ENCODE data around the gene LCE3D. TPM values are rescaled to one million over a fixed set of nuclear protein-coding genes. Genes with fewer than 3 reads are reported as not detected.
"Not testable (repeated sequence)": the region's sequence is repeated elsewhere in the genome, so short reads cannot be mapped to it uniquely, and the experiment has no call there.

Gene LCE3D, protein sequence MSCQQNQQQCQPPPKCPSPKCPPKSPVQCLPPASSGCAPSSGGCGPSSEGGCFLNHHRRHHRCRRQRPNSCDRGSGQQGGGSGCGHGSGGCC
- total RNA-seq: not detected

DNA sequence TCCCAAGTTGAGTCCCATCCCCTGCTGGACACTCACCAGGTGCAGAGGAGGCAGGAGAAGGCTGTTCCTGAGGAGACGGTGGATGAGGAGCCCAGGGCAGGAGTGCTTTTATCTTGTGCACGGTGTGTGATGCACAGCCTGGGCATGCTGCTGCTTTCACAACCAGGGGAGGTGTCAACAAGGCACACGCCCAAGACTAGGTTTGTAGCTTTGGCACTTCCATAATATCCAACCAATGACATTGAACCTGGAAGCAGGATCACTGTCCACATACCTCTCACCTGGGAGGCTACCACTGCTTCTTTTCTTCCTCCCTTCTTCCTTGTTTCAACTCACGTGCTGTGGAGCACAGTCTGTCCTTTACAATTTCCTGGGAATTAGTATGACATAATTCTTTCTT, at the start of gene LCE3D:
LCE3D (minus strand) TSS at position 84 of the 400 bp plus-strand sequence. CDS start 580 bp downstream, outside the sequence.
- DNase-seq (ENCODE audit: low spot score): no peak

DNA sequence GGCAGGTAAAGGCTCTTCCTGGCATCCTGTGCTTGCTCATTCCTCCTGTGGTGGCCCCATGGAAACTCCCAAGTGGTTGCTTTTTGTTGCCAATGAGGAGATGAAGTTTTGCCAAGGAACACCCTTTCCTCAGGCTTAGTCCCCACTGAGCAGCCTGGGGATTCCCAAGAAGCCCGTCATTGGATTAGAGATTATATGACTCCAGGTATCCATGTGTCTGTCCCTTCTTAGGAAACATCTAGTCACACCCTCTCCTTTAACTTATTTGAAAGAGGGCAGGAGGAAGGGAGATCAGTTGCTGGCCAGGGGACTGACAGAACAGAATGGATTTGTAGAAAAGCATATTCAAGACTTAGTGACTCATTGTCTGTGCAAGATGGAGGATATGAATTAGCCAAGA, 46.4 kb upstream of the LCE3D start:
- DNase-seq (ENCODE audit: low spot score): no peak

- DNase-seq (ENCODE audit: low spot score): no peak
Observed at GRCh38 chr1:152623203-152623844, 43.0 kb upstream of the LCE3D start.

- DNase-seq (ENCODE audit: low spot score): no peak
Observed at GRCh38 chr1:152622803-152623202, 42.5 kb upstream of the LCE3D start, which contains the start of gene LCE3A. Gene LCE3A (minus strand): TSS chr1:152623103. CDS start chr1:152623103, 0 bp downstream.

DNA sequence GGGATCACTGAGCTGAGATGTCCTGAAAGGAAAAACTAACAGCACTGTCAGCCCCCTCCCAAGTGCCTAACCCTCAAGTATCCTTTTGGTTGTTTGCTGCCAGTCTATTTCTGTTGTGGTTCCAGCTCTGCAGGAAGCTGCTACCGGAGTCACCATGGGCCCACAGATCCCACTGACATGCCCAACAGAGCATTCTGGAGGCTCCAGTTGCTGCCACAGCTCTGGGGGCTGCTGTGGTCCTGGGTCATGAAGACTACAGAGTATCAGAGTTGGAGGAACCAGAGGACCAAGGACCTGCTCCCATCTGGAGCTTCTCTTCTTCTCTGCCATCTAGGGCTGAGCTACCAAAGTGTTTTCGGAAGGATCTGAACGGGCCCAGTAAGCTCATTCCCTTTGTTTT, 41.7 kb upstream of the LCE3D start:
- DNase-seq (ENCODE audit: low spot score): no peak

- no peak for DNase-seq (ENCODE audit: low spot score)
Observed at GRCh38 chr1:152613511-152613910, 33.2 kb upstream of the LCE3D start, which contains the start of gene LCE3B. Gene LCE3B (plus strand): TSS chr1:152613811. CDS start chr1:152613811, 0 bp downstream.

- no peak for DNase-seq (ENCODE audit: low spot score)
Observed at GRCh38 chr1:152599934-152600333, 19.6 kb upstream of the LCE3D start, which contains the start of gene LCE3C. Gene LCE3C (plus strand): TSS chr1:152600234. CDS start chr1:152600732, 498 bp downstream.

GRCh38 chr1:152596986-152597385, 16.7 kb upstream of the LCE3D start:
- no peak for DNase-seq (ENCODE audit: low spot score)

- no peak for DNase-seq (ENCODE audit: low spot score)
Observed at GRCh38 chr1:152585586-152585985, 5.3 kb upstream of the LCE3D start.

GRCh38 chr1:152582647-152583046, 2.3 kb upstream of the LCE3D start:
- DNase-seq (ENCODE audit: low spot score): no peak

DNA sequence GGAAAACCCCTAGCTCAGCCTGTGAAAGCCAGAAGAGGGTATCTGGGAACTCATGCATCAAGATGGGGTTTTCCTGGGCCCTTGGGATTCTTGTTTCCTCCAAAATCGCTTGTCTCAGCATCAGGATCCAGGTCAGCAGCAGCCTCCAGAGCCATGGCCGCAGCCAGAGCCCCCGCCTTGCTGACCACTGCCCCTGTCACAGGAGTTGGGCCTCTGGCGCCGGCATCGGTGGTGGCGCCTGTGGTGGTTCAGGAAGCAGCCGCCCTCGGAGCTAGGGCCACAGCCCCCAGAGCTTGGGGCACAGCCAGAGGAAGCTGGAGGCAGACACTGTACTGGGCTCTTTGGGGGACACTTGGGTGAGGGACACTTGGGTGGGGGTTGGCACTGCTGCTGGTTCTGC, 790 bp downstream of the LCE3D start:
- not testable (repeated sequence) for DNase-seq (ENCODE audit: low spot score)

DNA sequence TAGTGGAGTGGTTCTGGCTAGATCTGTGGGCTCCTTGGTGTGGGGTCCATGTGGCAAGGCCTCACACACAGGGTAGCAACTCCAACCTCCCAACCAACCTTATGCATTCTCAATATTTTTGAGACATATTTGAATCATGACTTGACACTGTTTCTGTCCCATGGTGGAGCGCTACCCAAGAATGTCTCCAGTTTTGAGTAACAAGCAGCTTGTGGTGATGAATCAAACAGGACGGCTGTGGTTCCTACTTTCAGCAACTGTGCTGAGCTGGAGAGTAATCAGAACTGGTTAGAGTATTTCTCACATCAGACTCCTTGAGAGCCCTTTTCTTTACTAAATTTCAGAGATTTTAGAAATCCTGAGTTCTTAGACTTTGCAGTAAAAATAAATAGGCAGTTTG, 3.1 kb downstream of the LCE3D start:
- no peak for DNase-seq (ENCODE audit: low spot score)

DNA sequence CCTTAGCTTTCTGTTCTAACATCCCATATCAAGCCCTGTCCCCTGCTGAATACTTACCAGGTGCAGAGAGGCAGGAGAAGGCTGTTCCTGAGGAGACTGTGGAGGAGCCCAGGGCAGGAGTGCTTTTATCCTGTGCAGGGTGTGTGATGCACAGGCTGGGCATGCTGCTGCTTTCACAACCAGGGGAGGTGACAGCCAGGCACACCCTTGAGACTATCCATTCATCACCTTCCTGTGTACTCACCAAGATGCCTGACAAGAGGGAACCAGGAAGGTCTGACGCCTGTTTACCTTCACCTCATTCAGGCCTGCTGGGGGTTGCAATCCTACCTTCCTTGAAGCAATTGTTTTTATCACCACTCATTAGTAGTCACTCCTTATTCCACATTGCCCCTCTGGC, 13.6 kb downstream of the LCE3D start, which contains the start of gene LCE3E:
LCE3E (minus strand) TSS at position 100 of the 400 bp plus-strand sequence. CDS start 572 bp downstream, outside the sequence.
- DNase-seq (ENCODE audit: low spot score): no peak

GRCh38 chr1:152565535-152566215, 14.6 kb downstream of the LCE3D start:
- DNase-seq (ENCODE audit: low spot score): no peak

DNA sequence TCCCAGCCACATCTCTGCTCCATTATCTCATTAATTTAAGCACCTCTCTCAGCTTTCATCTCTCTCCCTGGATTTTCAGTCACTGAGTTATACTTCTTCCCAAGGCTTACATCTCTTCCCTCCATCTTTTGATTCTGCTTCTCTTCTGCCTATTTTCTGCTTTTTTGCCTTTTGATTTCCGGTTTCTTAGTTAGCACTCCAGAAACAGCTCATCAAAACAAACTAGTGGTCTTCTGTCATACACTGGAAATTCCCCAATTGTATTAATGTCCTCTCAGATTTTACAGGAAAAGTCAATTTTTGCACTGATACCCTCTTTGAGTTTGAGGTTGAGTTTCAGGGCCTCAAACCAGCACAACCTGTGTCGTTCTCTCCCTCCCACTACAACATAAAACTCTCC, 15.2 kb downstream of the LCE3D start:
- DNase-seq (ENCODE audit: low spot score): no peak

GRCh38 chr1:152548358-152548757, 32.0 kb downstream of the LCE3D start:
- DNase-seq (ENCODE audit: low spot score): not testable (repeated sequence)

GRCh38 chr1:152546704-152547103, 33.6 kb downstream of the LCE3D start:
- no peak for DNase-seq (ENCODE audit: low spot score)

GRCh38 chr1:152543820-152544219, 36.5 kb downstream of the LCE3D start:
- no peak for DNase-seq (ENCODE audit: low spot score)

DNA sequence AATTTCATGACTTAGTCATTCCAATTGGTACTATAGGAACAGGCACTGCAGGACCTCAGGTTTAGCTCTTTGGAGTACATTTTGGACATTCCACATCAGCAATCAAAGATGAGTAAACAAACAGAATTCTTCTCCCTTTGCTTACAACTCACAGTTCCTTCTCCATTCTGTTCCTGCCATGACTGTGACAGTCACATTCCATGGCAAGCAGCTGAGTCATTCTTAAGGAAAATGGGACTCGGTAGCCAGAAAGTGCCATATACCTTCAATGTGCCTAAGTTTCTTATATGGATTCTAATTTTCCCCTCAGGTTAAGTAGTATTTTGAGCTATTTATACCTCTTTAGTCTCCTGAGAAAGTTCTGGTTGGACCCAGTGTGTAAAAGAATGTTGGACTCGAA, 40.4 kb downstream of the LCE3D start:
- DNase-seq (ENCODE audit: low spot score): no peak

GRCh38 chr1:152537496-152537895, 42.8 kb downstream of the LCE3D start:
- DNase-seq (ENCODE audit: low spot score): peak; percentile 39

DNA sequence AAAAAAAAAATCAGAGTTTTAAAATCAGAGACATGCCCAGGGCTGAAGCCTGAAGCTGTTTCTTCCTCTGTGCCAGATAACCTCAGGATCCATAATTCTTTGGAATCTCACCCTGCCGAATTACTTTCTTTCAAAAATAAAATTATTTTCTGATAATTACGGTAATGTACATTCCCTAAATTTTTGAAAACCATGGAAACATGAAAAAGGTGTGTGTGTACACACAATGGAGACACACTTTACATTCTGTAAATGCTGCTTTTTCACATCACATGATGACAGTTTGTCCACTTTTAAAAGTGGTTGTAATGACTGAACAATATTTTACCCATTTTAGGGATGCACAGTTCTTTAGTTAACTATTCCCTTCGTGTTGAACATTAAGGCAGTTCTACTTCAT, 44.5 kb downstream of the LCE3D start:
- DNase-seq (ENCODE audit: low spot score): no peak

DNA sequence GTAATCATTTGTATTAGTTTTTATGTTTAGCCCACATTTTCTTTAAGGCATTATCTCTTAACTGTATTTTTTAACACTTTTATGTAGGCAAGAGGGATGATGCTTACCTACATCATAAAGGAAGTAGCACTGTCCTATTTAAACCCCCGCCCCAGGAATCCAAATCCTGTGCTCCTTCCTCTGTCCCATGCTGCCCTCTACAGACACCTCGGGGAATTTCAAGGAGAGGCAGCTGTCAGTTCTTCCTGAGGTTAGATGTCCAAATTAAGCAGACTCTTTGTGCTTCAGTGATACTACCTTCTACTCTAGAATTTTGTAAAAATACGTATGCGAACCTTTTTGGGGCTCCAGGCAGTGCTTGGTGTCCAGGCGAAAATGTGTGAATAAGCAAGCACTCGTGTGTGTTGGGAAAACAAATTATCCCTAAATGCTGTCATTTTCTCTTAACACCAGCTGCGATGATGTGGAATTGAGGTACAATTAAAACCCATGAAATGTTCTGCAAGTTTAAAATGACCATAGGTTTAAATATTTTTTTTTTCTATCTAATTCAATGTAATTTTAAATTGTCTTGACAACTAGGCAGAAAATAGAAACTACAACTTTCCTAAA, 46.9 kb downstream of the LCE3D start:
- no peak for DNase-seq (ENCODE audit: low spot score)
